IPS-15b (cell line): Measurements from ENCODE around the gene PNPLA6.

Source experiments
- H3K27me3 ChIP-seq: one replicate; pipeline ENCODE4 v1.6.1; 2013; ENCODE audit warnings: low read length; ENCODE audit not compliant: control insufficient read depth, insufficient read depth
- H3K36me3 ChIP-seq: one replicate; pipeline ENCODE4 v1.6.1; 2013; ENCODE audit warnings: low read length; ENCODE audit not compliant: control insufficient read depth, insufficient read depth
- H3K4me1 ChIP-seq: one replicate; pipeline ENCODE4 v1.6.1; 2013; ENCODE audit warnings: mild to moderate bottlenecking, low read length; ENCODE audit not compliant: control insufficient read depth, insufficient read depth
- H3K4me3 ChIP-seq: one replicate; pipeline ENCODE4 v1.5.1; 2013; ENCODE audit warnings: low read depth, low read length
- H3K9ac ChIP-seq: one replicate; pipeline ENCODE4 v1.6.1; 2013; ENCODE audit warnings: low read depth, mild to moderate bottlenecking, low read length
- H3K9me3 ChIP-seq: one replicate; pipeline ENCODE4 v1.6.1; 2013; ENCODE audit warnings: mild to moderate bottlenecking, low read length; ENCODE audit not compliant: control insufficient read depth, insufficient read depth

Gene PNPLA6

DNA sequence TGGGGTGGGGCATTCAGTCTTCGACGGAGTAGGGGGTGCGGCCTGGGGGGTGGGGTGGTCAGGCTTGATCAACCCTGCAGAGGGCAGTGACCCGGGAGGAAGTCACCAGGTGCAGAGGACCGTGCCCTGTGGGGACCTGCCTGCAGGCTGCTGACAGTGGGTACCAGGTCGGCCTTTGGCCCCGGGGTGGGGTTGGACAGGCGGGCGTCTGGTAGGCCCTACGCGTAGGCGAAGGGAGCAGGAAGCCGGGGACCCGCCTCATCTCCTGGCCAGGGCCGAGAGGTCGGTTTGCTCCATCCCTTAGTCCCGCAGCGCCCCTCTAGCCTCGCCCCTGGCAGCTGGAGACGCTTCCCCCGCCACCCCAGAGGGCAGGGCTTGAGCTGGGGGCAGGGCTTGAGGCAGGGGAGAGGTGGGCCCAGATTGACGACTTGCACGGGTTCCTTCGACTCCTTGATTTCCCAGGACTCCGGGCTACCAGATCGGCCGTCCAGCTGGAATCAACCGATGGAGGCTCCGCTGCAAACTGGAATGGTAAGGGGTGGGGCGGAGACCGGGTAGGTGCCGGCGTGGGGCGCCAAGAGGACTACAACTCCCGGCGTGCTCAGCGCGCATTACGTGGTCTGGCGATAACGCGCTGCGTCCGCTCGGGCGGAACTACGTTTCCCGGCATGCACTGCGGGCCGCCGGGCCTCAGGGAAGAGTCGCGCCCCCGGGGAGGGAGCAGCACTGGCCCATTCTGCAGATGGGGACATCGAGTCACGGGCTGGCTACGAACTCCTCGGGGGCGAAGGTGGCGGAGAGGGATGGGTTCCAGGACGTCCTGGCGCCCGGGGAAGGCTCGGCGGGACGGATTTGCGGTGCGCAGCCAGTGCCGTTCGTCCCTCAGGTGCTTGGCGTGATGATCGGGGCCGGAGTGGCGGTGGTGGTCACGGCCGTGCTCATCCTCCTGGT, at the start of gene PNPLA6:
PNPLA6 (plus strand) TSS at position 671 of the 951 bp plus-strand sequence; CDS start at position 743, 72 bp downstream.
- no peaks in the 10 kb centered on the region for H3K9me3 ChIP-seq
- H3K36me3 ChIP-seq: peaks cover 3% of the 10 kb centered on the region
- H3K4me3 ChIP-seq: peak within 1 kb of the TSS; percentile 75
- no peaks in the 10 kb centered on the region for H3K4me1 ChIP-seq
- H3K27me3 ChIP-seq: no peaks in the 10 kb centered on the region
- peak within 1 kb of the TSS; percentile 56 for H3K9ac ChIP-seq

DNA sequence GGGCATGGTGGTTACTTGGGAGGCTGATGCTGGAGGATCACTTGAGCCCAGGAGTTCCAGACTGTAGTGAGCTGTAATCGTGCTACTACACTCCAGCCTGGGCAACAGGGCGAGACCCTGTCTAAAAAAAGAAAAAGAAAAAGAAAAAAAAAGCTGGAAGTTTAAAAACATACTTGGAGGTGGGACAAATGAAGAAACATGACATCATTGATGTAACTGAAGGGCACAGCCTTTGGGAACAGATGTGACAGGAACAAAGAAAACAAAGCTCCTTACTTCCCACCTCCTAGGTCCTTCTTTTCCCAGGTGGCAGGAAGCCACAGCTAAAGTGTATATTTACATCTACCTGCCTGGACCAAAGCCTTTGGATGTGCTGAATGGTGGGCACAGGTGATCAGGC, 48.6 kb upstream of the PNPLA6 start:
- Histone ChIP-seq H3K9me3 (no peaks in the 10 kb centered on the region), H3K27me3 (no peaks in the 10 kb centered on the region), H3K4me3 (no peak overlapping the region), H3K4me1 (peaks cover 11% of the 10 kb centered on the region), H3K36me3 (no peaks in the 10 kb centered on the region), H3K9ac (no peak overlapping the region)

DNA sequence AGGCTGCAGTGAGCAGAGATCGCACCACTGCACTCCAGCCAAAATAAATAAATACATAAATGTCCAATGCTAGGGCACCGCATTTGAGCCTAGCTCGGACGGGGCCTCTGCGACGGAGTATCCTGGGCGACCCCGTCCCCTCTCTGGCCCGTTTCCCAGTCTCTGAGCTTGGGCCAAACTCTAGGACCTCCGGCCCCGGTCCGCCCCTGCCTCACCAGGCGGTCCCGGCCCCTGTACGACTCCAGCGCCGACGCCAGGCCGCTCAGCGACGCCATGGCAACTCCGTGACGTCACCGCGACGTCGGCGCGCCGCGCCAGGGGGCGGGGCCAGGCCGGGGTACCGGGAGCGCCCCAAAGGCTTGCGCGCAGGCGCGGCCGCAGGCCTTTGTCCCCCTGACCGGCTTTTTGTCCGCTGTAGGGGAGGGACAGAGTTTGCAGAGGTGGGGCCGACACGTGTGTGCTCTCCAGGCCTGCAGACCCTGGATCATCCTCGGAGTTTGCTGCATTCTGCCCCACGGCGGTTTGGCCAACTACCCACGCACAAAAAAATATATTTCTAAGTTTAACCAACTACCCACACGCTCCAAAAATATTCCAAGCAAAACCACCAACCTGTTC, 46.7 kb upstream of the PNPLA6 start, which contains the start of gene PEX11G:
PEX11G (minus strand) TSS at position 300 of the 618 bp plus-strand sequence; CDS start at position 275, 25 bp downstream.
- Histone ChIP-seq H3K9ac (peak within 1 kb of the TSS; percentile 60), H3K4me3 (peak within 1 kb of the TSS; percentile 67), H3K4me1 (peaks cover 7% of the 10 kb centered on the region), H3K9me3 (no peaks in the 10 kb centered on the region), H3K36me3 (no peaks in the 10 kb centered on the region), H3K27me3 (no peaks in the 10 kb centered on the region)

- no peak overlapping the region for H3K9ac ChIP-seq
- no peaks in the 10 kb centered on the region for H3K27me3 ChIP-seq
- no peaks in the 10 kb centered on the region for H3K36me3 ChIP-seq
- no peak overlapping the region for H3K4me3 ChIP-seq
- H3K9me3 ChIP-seq: no peaks in the 10 kb centered on the region
- H3K4me1 ChIP-seq: peaks cover 7% of the 10 kb centered on the region
Measured at GRCh38 chr19:7489609-7490044, 45.9 kb upstream of the PNPLA6 start.

DNA sequence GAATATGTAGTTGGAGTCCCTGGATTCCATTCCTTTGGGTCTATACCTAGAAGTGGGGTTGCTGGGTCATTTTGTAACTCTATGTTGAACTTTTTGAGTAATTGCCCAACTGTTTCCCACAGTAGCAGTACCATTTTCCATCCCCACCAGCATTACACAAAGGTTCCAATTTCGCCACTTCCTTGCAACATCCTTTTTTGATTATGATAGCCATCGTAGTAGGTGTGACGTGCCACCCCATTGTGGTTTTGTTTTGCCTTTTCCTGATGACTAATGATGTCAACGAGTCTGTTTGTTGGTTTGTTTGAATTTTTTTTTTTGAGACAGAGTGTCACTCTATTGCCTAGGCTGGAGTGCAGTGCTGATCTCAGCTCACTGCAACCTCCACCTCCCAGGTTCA, 43.4 kb upstream of the PNPLA6 start:
- Histone ChIP-seq H3K4me3 (no peak overlapping the region), H3K36me3 (no peaks in the 10 kb centered on the region), H3K4me1 (peaks cover 7% of the 10 kb centered on the region), H3K9ac (no peak overlapping the region), H3K27me3 (no peaks in the 10 kb centered on the region), H3K9me3 (no peaks in the 10 kb centered on the region)

- no peaks in the 10 kb centered on the region for H3K27me3 ChIP-seq
- no peak overlapping the region for H3K4me3 ChIP-seq
- no peaks in the 10 kb centered on the region for H3K9me3 ChIP-seq
- H3K36me3 ChIP-seq: no peaks in the 10 kb centered on the region
- H3K4me1 ChIP-seq: peaks cover 7% of the 10 kb centered on the region
- no peak overlapping the region for H3K9ac ChIP-seq
Measured at GRCh38 chr19:7492558-7492957, 43.0 kb upstream of the PNPLA6 start.

- H3K4me1 ChIP-seq: peaks cover 2% of the 10 kb centered on the region
- H3K9me3 ChIP-seq: no peaks in the 10 kb centered on the region
- no peak overlapping the region for H3K9ac ChIP-seq
- no peaks in the 10 kb centered on the region for H3K36me3 ChIP-seq
- no peak overlapping the region for H3K4me3 ChIP-seq
- H3K27me3 ChIP-seq: peaks cover 2% of the 10 kb centered on the region
Measured at GRCh38 chr19:7494416-7495098, 41.0 kb upstream of the PNPLA6 start.

DNA sequence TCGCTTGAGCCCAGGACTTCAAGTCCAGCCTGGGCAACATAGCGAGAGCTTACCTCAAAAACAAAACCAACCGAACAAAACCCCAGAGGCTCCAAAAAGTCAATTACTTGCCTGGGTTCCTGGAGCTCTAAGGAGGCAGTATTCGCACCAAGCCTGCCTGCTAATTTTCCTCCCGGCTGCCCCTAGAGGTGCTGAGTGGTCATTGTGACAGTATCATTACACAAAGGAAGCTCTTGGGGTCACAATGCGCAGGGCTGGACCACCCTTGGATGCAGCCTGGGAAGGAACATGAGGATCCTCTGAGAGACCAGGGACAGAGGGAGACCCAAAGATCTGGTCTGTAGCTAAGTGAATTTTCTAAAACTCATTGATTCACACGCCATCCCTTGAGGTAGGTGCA, 38.2 kb upstream of the PNPLA6 start:
- Histone ChIP-seq H3K4me3 (no peak overlapping the region), H3K36me3 (no peaks in the 10 kb centered on the region), H3K9me3 (no peaks in the 10 kb centered on the region), H3K4me1 (no peaks in the 10 kb centered on the region), H3K27me3 (peaks cover 23% of the 10 kb centered on the region), H3K9ac (no peak overlapping the region)

- Histone ChIP-seq H3K4me3 (peak overlapping the region; percentile 59), H3K4me1 (peaks cover 2% of the 10 kb centered on the region), H3K9ac (no peak overlapping the region), H3K36me3 (no peaks in the 10 kb centered on the region), H3K27me3 (peaks cover 25% of the 10 kb centered on the region), H3K9me3 (no peaks in the 10 kb centered on the region)
Measured at GRCh38 chr19:7500811-7501450, 34.6 kb upstream of the PNPLA6 start.

- Histone ChIP-seq H3K9ac (no peak overlapping the region), H3K4me3 (no peak overlapping the region), H3K27me3 (peaks cover 25% of the 10 kb centered on the region), H3K36me3 (no peaks in the 10 kb centered on the region), H3K9me3 (no peaks in the 10 kb centered on the region), H3K4me1 (peaks cover 2% of the 10 kb centered on the region)
Measured at GRCh38 chr19:7502552-7502951, 33.0 kb upstream of the PNPLA6 start.

DNA sequence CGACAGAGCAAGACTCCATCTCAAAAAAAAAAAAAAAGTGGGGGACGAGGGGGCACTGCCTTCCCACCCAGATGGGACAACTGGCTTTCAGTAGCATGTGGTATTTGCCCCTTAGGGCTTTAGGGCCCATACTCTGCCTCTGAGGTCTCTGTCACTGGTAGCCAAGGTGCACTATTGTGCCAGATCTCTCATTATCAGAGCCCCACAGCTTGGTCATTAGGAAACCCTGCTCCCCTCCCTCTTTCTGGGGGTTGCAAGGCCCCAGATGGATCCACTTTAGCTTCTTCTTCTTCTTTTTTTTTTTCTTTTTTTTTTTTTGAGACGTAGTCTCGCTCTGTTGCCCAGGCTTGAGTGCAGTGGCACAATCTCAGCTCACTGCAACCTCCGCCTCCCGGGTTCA, 30.8 kb upstream of the PNPLA6 start:
- H3K4me3 ChIP-seq: no peak overlapping the region
- H3K4me1 ChIP-seq: peaks cover 4% of the 10 kb centered on the region
- H3K27me3 ChIP-seq: peaks cover 21% of the 10 kb centered on the region
- no peak overlapping the region for H3K9ac ChIP-seq
- no peaks in the 10 kb centered on the region for H3K9me3 ChIP-seq
- H3K36me3 ChIP-seq: no peaks in the 10 kb centered on the region
